GM18499 (cell line): ENCODE measurements around the gene BMP8A.
"Not testable (repeated sequence)": the region's sequence is repeated elsewhere in the genome, so short reads cannot be mapped to it uniquely, and the experiment has no call there.

ENCODE experiments used
- ATAC-seq: cut with Tn5 transposase; IDR thresholded peaks from one replicate; pipeline ENCODE4 v1.9.1; 2021; ENCODE audit warnings: moderate number of reproducible peaks; ENCODE audit not compliant: insufficient read depth, unreplicated experiment

BMP8A gene

DNA sequence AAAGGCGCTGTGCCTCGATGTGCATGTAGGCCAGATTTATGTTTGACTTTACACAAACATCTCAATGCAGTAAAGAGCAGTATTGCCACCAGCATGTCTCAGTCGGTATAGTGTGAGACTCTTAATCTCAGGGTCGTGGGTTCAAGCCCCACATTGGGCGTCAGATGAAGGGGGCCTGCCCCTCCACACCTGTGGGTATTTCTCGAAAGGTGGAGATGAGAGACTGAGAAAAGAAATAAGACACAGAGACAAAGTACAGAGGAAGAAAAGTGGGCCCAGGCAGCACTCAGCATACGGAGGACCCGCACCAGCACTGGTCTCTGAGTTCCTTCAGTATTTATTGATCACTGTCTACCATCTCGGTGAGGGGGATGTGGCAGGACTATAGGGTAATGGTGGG lies 13.0 kb downstream of the BMP8A start:
- not testable (repeated sequence) for ATAC-seq

- no peak for ATAC-seq
Observed at GRCh38 chr1:39505289-39505688, 13.9 kb downstream of the BMP8A start.

DNA sequence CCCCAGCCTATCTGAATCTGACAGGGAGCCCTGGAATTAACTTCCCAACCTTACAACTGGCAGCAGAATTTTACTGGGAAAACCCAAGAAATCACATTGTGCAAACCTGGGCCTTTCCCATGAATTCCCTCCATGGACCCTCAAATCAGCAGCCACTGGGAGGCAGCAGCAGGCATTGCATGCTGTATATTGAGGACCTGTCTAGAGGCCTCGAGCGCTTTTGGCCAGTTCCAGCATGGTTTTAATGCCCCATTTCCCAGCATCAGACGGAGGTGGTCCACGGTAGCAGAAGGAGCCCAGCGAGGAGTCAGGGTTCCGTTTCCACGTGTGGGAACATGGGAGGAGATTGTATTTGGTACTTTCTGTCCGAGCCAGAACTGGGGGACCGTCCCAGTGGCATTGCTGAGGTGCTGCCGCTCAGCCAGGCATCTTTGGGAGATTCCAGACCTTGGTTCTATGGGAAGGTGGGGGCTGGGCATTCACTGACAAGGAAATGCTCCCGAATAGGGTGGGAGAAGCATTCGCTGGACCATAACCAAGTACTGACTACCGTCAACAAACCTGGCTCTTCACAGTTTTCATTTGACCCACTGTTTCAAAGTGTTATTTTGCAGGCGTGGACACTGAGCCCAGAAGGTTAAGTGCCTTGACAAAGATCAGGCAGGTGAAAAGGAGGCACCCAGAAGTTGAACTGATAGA lies 15.9 kb downstream of the BMP8A start:
- no peak for ATAC-seq

DNA sequence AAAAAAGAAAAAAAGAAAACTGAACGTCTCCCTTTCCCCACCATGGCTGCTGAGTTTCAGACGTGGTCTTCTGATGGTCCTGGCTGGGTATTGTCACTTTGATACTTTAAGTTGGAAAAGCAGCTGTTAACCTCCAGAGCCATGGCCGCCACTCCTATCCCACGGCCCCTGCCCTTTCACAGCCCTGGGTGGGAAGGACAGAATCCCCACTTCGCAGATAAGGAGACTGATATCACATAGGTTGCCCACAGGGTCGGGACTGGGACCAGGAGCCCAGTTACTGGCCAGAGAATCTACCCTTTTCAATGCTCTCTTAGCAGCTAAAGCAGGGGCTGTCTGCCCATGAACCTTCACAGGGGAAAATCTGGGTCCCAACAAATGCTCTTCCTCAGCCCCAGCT lies 16.8 kb downstream of the BMP8A start:
- ATAC-seq, result no peak

DNA sequence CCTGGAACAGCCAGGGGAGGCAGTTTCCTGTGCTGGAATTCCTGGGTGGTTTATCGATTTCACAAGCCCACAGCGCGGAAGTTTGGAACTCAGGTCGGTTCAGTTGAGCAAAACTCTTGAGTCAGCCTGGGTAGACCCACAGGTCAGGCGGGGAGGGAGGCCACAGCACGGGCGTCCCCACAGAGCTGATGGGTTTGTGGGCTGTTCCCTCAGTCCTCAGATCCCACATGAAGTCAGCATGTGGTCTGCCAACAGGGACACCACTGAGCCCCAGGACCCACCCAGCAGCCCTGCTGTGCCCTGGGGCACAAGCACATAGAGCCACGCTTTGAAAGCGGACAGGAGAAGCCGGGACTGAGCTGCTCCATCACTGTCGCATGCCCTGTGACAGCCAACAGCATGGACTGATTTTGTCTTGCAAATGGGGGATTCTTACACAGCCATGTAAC lies 17.4 kb downstream of the BMP8A start:
- ATAC-seq, result no peak

GRCh38 chr1:39509360-39510009 lies 18.0 kb downstream of the BMP8A start:
- ATAC-seq, result no peak

DNA sequence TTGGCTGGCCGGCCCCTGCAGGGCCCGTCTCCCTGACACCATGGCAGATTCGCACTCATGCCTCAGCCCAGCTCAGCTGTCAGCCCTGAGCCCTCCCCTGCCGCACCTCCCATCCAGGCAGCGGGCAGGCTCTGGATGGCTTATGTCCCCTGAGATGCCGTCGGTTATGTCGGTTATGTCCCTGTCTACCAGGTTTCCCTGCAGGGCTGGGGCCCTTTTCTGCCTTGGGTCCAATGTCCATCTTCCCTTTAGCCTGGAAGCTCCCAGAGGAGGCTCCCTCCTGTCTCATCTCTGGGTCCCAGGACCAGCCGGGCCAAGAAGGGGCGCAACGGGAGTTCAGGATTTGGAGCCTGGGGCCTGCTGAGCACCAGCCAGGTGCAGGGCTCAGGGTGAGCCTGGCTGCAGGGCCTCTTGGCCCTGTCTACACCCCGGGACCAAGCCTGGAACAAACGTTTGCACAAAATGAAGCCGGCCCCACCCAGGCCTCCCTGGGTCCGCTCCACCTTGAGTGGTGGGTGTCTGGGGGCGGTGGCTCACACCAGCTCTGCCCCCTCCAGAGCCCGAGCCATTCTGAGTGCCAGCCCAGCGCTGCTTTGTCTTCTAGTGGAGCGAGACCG lies 19.2 kb downstream of the BMP8A start:
- not testable (repeated sequence) for ATAC-seq

- ATAC-seq, result not testable (repeated sequence)
Observed at GRCh38 chr1:39511477-39511876, 20.0 kb downstream of the BMP8A start.

- ATAC-seq, result not testable (repeated sequence)
Observed at GRCh38 chr1:39512234-39512847, 20.9 kb downstream of the BMP8A start.

DNA sequence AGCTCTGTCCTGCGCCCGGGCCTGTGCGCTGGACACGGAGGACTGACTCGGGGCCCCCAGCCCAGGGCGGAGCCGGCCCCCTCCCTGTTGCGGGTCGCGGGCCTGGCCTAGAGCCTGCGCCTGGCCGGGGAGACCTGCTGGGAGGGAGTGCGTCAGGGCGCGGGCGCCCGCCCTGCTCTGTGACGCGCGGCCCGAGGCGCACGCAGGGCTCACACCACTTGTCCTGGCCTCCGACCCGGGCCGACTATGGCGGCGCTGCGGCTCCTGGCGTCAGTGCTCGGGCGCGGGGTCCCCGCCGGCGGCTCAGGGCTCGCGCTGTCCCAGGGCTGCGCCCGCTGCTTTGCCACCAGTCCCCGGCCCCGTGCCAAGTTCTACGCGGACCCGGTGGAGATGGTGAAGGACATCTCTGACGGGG lies 23.3 kb downstream of the BMP8A start:
- not testable (repeated sequence) for ATAC-seq

GRCh38 chr1:39515131-39516086 lies 24.0 kb downstream of the BMP8A start:
- ATAC-seq, result not testable (repeated sequence)

DNA sequence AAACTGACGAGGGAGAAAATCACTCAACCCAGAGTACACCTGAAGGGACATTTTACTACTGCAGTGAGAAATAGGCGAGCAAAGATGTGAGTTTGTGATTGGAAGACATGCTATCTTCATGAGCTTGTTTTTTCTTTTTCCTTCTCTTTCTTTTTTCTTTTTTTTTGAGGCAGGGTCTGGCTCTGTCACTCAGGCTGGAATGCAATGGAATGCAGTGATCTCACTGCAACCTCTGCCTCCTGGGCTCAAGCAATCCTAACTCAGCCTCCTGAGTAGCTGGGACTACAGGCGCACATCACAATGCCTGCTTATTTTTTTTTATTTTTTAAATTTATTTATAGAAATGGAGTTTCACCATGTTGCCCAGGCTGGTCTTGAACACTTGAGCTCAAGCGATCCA lies 25.4 kb downstream of the BMP8A start:
- not testable (repeated sequence) for ATAC-seq

- not testable (repeated sequence) for ATAC-seq
Observed at GRCh38 chr1:39517936-39518335, 26.5 kb downstream of the BMP8A start.

- not testable (repeated sequence) for ATAC-seq
Observed at GRCh38 chr1:39519376-39519775, 27.9 kb downstream of the BMP8A start.

DNA sequence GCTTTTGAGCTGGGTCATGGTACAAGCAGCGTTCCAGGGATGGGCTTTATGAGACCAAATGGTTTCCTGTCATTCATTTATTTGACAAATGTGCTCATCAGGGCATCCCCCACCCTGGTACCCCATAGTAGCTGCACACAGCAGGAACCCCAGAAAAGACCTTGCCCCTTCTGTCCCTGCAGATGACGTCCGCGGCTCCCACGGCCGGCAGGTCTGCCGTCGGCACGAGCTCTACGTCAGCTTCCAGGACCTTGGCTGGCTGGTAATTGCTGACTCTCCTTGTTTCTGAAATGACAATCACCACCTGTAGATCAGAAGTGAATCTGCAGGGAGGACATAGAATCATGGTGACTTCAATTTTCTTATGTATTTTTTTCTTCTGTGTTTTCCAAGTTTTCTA lies 30.8 kb downstream of the BMP8A start:
- not testable (repeated sequence) for ATAC-seq

DNA sequence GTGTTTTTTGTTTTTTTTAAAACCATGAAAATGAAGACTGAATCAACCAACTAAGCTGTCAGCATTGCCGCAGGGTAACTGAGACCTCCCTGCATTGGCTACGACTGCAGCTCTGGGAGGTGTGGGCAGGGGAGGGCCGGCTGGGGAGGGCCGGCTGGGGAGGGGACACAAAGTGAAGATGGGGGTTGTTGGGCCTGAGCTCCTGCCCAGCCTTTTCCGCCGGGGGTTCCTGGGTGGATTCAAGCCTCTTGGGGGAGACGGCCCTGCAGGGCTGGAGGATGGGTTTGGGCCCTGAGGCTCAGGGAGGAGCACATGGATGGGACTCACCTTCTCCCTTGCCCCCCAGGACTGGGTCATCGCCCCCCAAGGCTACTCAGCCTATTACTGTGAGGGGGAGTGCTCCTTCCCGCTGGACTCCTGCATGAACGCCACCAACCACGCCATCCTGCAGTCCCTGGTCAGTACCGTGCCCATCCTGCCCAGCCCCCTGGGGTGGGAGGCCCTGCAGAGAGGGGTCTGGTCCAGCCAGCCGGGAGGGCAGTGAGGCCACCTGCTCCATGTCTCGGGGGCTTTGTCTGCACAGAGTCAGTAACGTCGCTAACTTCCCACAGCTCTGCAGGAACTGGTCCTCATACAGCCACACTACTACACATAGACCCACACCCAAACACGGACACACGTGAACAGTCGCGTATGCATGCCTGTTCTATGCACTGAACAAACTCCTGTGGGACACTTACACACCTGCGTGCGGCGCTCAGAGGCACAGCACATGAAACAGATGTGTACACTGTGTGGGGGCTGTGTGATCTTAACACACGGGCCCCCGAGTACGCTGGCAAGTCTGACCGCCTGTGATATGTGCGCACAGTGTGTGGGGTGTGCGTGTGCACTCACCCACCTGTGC lies 31.5 kb downstream of the BMP8A start:
- no peak for ATAC-seq

DNA sequence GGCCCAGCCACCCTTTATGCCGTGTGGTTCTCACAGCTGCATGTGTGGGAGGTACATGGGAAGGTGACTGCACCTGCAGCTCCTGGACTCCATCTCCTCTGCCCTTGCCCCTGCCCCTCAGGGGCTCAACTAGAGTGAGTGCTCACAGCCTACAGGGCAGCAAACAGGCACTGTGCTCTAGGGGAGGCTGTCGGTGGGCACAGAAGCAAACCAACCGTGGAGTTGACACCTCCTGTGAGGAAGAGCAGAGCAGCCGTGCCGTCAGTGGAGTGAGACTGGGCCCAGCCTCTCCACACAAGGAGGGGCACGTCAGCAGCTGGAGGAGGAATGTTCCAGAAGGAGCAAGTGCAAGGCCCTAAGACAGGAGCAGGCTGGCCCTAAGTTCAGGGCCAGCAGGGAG lies 32.7 kb downstream of the BMP8A start:
- ATAC-seq, result no peak

- no peak for ATAC-seq
Observed at GRCh38 chr1:39524591-39525365, 33.3 kb downstream of the BMP8A start.
